Heart right ventricle (tissue), 16 donors: ENCODE data around the gene DLGAP1. TPM values are rescaled to one million over a fixed set of nuclear protein-coding genes. Genes with fewer than 3 reads are reported as not detected.

Experiments used
- ATAC-seq, 8 donors: fragments of 200-7000 bp; cut with Tn5 transposase; one replicate each; pipeline ENCODE4 v1.9.1; 2020; ENCODE audit warnings: mild to moderate bottlenecking in 8 of 8, moderate library complexity in 8 of 8, moderate number of reproducible peaks in 1 of 8
- DNase-seq, 2 donors: peaks; one replicate each; pipeline ENCODE4 v3.0.0-alpha.2; 2020
- H3K27ac ChIP-seq, 10 donors: fragments of 200-600 bp; sonication (generic) in 2 of 10; one replicate each; pipeline versions ENCODE4 v1.5.0 to v1.8.0; 2020 to 2022; ENCODE audit warnings: mild to moderate bottlenecking in 3 of 10
- H3K27me3 ChIP-seq, 7 donors: fragments of 200-600 bp; one replicate each; pipeline ENCODE4 v1.8.0; 2021 to 2022; ENCODE audit warnings: mild to moderate bottlenecking in 2 of 7
- H3K36me3 ChIP-seq, 9 donors: fragments of 200-600 bp; sonication (generic) in 1 of 9; one replicate each; pipeline versions ENCODE4 v1.5.0 to v1.8.0; 2020 to 2022; ENCODE audit warnings: mild to moderate bottlenecking in 2 of 9
- H3K4me1 ChIP-seq, 9 donors: fragments of 200-600 bp; sonication (generic) in 1 of 9; one replicate each; pipeline versions ENCODE4 v1.5.0 to v1.8.0; 2020 to 2022; ENCODE audit warnings: mild to moderate bottlenecking in 4 of 9
- H3K4me3 ChIP-seq, 10 donors: fragments of 200-600 bp; sonication (generic) in 2 of 10; one replicate each; pipeline versions ENCODE4 v1.5.0 to v1.8.0; 2020 to 2022; ENCODE audit warnings: mild to moderate bottlenecking in 7 of 10, moderate library complexity in 2 of 10
- H3K9me3 ChIP-seq, 11 donors: fragments of 200-600 bp in 10 of 11; sonication (generic) in 2 of 11; one replicate each; pipeline versions ENCODE4 v1.5.0 to v1.8.0; 2013 to 2022; ENCODE audit warnings: mild to moderate bottlenecking in 2 of 11, control low read depth in 1 of 11, moderate library complexity in 1 of 11
- CTCF ChIP-seq, 9 donors: fragments of 200-600 bp; sonication (generic) in 2 of 9; IDR thresholded peaks; one replicate each; pipeline versions ENCODE4 v1.5.0 to v1.8.0; 2021 to 2022; ENCODE audit warnings: antibody characterized with exemption in 9 of 9, mild to moderate bottlenecking in 5 of 9, moderate library complexity in 1 of 9
- WGBS, 2 donors: extraction: QIAGEN DNeasy Blood & Tissue Kit; methylation state at CpG; one replicate each; pipeline ENCODE4 v1.1.7; 2013; ENCODE audit warnings: inconsistent platforms in 1 of 2; 5-methylcytosine and 5-hydroxymethylcytosine counted together
- intact Hi-C, 10 donors: fragments of 100-400 bp; cut with DNase I; formaldehyde crosslinking; loops; one replicate each; pipeline versions ENCODE4 v1.11.1 to v1.14.2; 2022
- polyA plus RNA-seq, 2 donors: library from polyadenylated mRNA; stranded (reverse); fragments of 200-250 nt; gene quantifications; one replicate each; pipeline ENCODE4 v1.2.3, GENCODE V29; 2013
- total RNA-seq, 10 donors: library from RNA; stranded (reverse); fragmentation: NEBNext Ultra II Directional in 3 of 10; extraction: Animal tissue kit (Norgen Biotek cat#: 25700) in 3 of 10; gene quantifications; one replicate each; pipeline versions ENCODE4 v1.2.1 to v1.2.4, GENCODE V29; 2021 to 2023
- donor health status: Arrhythmogenic right ventricular cardiomyopathy.
- donor health status: ischemic (EF 13 %, LVEDD 7.1; RV severe dilation, severe dysfunction).
- donor health status: healthy with polysubstance abuse.
- donor health status: DM: no; HTN: yes; CAD: no.
- donor health status: DM: no; HTN: no; CAD: no.
- donor health status: ischemic (EF 25% LVEDD 6.9; RV normal size, moderate dysfunction).
- donor health status: ischemic (EF 25% LVEDD 5.7; RV mildly dilated, moderate dysfunction).
- donor health status: healthy.
- donor health status: DM: yes; HTN: yes; CAD: no.
- donor health status: Ischemic cardiomyopathy.
- donor health status: ischemic (EF 35%, LVEDD 5.7; RV mildly dilated, moderate dysfunction).
- donor health status: nonischemic (EF 11% LVEDD 7.7; RV severe dilation, severe dysfunction).
- donor health status: DM: yes; HTN: yes; CAD: no.
- donor health status: PGD.
- donor health status: ischemic (EF 29% LVEDD 5.4; RV normal size, mild dysfunction).
- donor health status: nonischemic (EF 23%, LVEDD 6.1; RV moderate dilation, normal function).

The DLGAP1 gene
- total and polyA plus RNA-seq, 12 donors = 0.07 to 7.2 (median 1.0) TPM; not detected in 2

DNA sequence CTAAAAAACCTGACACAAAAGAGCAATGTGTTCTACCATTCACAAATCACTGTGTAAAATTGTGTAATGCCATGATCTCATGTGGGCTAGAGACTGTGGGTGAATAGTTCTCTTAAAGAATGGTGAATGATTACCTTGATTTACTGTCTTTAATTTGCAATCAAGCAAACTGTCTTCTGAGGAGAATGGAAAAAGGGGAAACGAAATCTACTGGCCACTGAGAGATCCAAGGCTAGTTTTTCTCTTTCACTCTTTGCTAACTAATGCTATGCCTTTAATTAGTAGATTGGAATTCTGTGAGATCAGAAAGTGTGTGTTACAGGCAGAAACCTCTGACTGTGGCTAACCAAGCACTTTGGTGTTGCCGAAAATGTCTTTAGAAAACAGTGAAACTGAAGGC lies 582.5 kb downstream of the DLGAP1 start:
- peak overlapping the region in 3 of 10 donors; percentile 11 to 34 (median 15) for H3K4me3 ChIP-seq
- intact Hi-C loops = loop anchor here in 6 of 10 donors (5.0 to 10.0 kb wide), 6 partner anchors 92 to 170 kb away; no protein-coding TSS in a partner anchor
- ATAC-seq (no peak), DNase-seq (no peak)
- H3K27ac ChIP-seq = peak overlapping the region in 1 of 10 donors; percentile 41
- TF ChIP-seq CTCF (IDR thresholded peaks at IDR 0.05) = no peak
- WGBS, 2 donors = 78 to 92% methylated on average over 2 of the region's 2 CpGs
- H3K27me3 ChIP-seq = no peaks in the 10 kb centered on the region
- H3K9me3 ChIP-seq = no peaks in the 10 kb centered on the region
- H3K4me1 ChIP-seq = peaks cover 0 to 14% (median 3%) of the 10 kb centered on the region in 9 donors
- H3K36me3 ChIP-seq = no peaks in the 10 kb centered on the region

DNA sequence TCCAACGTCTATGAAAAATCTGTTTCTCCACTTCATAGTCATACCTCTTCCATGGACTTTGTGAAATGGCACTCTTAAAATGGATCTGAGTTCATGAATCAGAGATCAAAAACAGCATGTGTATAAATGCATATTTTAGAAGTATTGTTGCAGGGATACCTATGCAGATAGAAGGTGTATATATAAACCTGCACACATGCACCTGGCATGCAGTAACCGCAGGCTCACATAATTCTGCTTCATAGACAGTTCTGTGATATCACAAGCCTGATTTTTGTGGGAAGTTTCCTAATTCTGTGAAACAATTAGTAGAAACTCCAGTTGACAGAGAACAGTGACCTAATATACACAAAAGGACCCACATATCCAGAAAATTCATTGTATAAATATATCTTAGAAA lies 583.4 kb downstream of the DLGAP1 start:
- 85 to 90% methylated on average over 2 of the region's 2 CpGs for WGBS, 2 donors
- intact Hi-C loops = loop anchor here in 6 of 10 donors (2.0 to 10.0 kb wide), 7 partner anchors 93 to 169 kb away; no protein-coding TSS in a partner anchor
- H3K36me3 ChIP-seq = no peaks in the 10 kb centered on the region

DNA sequence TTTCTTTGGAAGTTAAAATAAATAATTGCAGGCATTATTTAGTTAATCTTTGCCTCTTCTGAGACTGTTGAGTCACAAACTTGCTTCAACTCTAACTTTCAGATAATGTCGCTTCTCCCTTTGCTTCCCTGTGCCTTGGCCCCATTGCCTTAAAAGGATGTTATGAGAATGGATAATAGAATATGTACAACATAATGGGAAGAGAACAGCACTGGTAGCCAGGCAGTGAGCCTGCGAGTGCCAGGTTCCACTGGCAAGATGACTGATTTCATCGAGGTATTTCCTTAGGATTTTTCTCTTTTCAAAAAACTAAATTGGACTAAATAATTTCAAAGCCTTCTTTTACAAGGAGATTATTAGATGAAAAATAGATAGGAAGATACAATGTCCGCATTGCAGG lies 584.2 kb downstream of the DLGAP1 start:
- intact Hi-C loops = loop anchor here in 6 of 10 donors (1.0 to 10.0 kb wide), 8 partner anchors 94 to 169 kb away; no protein-coding TSS in a partner anchor
- ATAC-seq (no peak), DNase-seq (no peak)
- 87 to 90% methylated on average over 4 of the region's 4 CpGs for WGBS, 2 donors
- no peak overlapping the region for H3K4me3 ChIP-seq
- no peak overlapping the region for H3K27ac ChIP-seq
- H3K9me3 ChIP-seq = no peaks in the 10 kb centered on the region
- no peaks in the 10 kb centered on the region for H3K36me3 ChIP-seq
- no peaks in the 10 kb centered on the region for H3K27me3 ChIP-seq
- TF ChIP-seq CTCF (IDR thresholded peaks at IDR 0.05) = no peak
- H3K4me1 ChIP-seq = peaks cover 0 to 26% (median 4%) of the 10 kb centered on the region in 9 donors

More for the DNA sequence above, 583.4 kb downstream of the DLGAP1 start:
- TF ChIP-seq CTCF (IDR thresholded peaks at IDR 0.05) = no peak
- H3K27ac ChIP-seq = no peak overlapping the region
- ATAC-seq (no peak), DNase-seq (no peak)
- H3K9me3 ChIP-seq = no peaks in the 10 kb centered on the region
- H3K4me3 ChIP-seq = no peak overlapping the region
- peaks cover 0 to 24% (median 4%) of the 10 kb centered on the region in 9 donors for H3K4me1 ChIP-seq
- no peaks in the 10 kb centered on the region for H3K27me3 ChIP-seq

DNA sequence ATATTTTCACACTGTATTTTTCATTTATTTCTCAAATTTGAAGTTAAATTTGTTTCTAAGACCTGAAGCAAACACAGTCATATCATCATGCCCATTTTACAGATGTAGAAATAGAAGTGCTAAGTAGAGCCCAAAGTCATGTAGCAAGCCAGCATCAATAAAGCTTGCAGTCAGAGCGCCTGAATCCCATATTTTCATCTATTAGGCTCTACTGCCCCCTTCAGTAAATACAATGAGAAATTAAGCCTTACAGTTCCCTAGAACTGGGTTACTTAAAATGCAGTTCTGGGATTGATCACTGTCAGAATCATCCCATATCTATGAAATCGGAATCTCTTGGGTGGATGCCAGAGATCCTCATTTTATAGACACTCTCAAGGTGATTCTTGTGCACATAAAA lies 585.3 kb downstream of the DLGAP1 start:
- peak; percentile 11 to 64 (median 49) for TF ChIP-seq CTCF (IDR thresholded peaks at IDR 0.05)
- Histone ChIP-seq H3K27ac (no peak overlapping the region), H3K27me3 (no peaks in the 10 kb centered on the region), H3K4me1 (peaks cover 0 to 26% (median 4%) of the 10 kb centered on the region in 9 donors), H3K4me3 (no peak overlapping the region), H3K36me3 (no peaks in the 10 kb centered on the region), H3K9me3 (no peaks in the 10 kb centered on the region)
- ATAC-seq (peak in 5 of 8 donors; percentile 33 to 79 (median 61)), DNase-seq (no peak)
- intact Hi-C loops = loop anchor here in 9 of 10 donors (1.0 to 10.0 kb wide), 12 partner anchors 95 to 585 kb away; no protein-coding TSS in a partner anchor
- WGBS, 2 donors = 18 to 22% methylated on average over 2 of the region's 2 CpGs
